Renal pelvis (tissue), 4 donors: ENCODE results near the gene PIBF1. TPM values are rescaled to one million over a fixed set of nuclear protein-coding genes. Genes with fewer than 3 reads are reported as not detected.
"Not testable (repeated sequence)": the region's sequence is repeated elsewhere in the genome, so short reads cannot be mapped to it uniquely, and the experiment has no call there.

Experiments
- DNase-seq: peaks from one replicate; pipeline ENCODE4 v3.0.0-alpha.2; 2013
- polyA plus RNA-seq, 3 donors: library from polyadenylated mRNA; unstranded; fragments of 120-200 nt; gene quantifications; one replicate each; pipeline ENCODE4 v1.2.1, GENCODE V29; 2013; ENCODE audit not compliant: insufficient read length in 3 of 3

The PIBF1 gene
- polyA plus RNA-seq, 3 donors: 31.5 to 38.2 (median 38.1) TPM

- DNase-seq: no peak
These were observed 109.5 kb downstream of the PIBF1 start for GRCh38 chr13:72891423-72891822.

GRCh38 chr13:72896869-72897268 is 114.9 kb downstream of the PIBF1 start:
- no peak for DNase-seq

- not testable (repeated sequence) for DNase-seq
These were observed 119.6 kb downstream of the PIBF1 start for GRCh38 chr13:72901546-72901945.

- no peak for DNase-seq
These were observed 126.5 kb downstream of the PIBF1 start for GRCh38 chr13:72908416-72908815.

- no peak for DNase-seq
These were observed 130.0 kb downstream of the PIBF1 start for GRCh38 chr13:72911981-72912380.

- DNase-seq: no peak
These were observed 138.2 kb downstream of the PIBF1 start for GRCh38 chr13:72920097-72920496.

- DNase-seq: no peak
These were observed 149.4 kb downstream of the PIBF1 start for GRCh38 chr13:72931311-72931710.

- no peak for DNase-seq
These were observed 150.3 kb downstream of the PIBF1 start for GRCh38 chr13:72932250-72932649.

- DNase-seq: not testable (repeated sequence)
These were observed 164.3 kb downstream of the PIBF1 start for GRCh38 chr13:72946267-72946666.

- no peak for DNase-seq
These were observed 170.7 kb downstream of the PIBF1 start for GRCh38 chr13:72952529-72953141.

- no peak for DNase-seq
These were observed 171.5 kb downstream of the PIBF1 start for GRCh38 chr13:72953391-72953965.

- DNase-seq: no peak
These were observed 177.7 kb downstream of the PIBF1 start for GRCh38 chr13:72959643-72960042.

GRCh38 chr13:72960114-72960513 is 178.2 kb downstream of the PIBF1 start:
- DNase-seq: no peak

- peak; percentile 50 for DNase-seq
These were observed 178.6 kb downstream of the PIBF1 start for GRCh38 chr13:72960541-72960940.

GRCh38 chr13:72963762-72964161 is 181.8 kb downstream of the PIBF1 start:
- DNase-seq: no peak

- DNase-seq: no peak
These were observed 188.5 kb downstream of the PIBF1 start for GRCh38 chr13:72970301-72970880.

- DNase-seq: no peak
These were observed 189.0 kb downstream of the PIBF1 start for GRCh38 chr13:72970956-72971355.

GRCh38 chr13:72973234-72973633 is 191.3 kb downstream of the PIBF1 start:
- no peak for DNase-seq

- DNase-seq: peak; percentile 24
These were observed 201.3 kb downstream of the PIBF1 start for GRCh38 chr13:72983085-72983768.

- no peak for DNase-seq
These were observed 203.7 kb downstream of the PIBF1 start for GRCh38 chr13:72985610-72986009.

- no peak for DNase-seq
These were observed 204.3 kb downstream of the PIBF1 start for GRCh38 chr13:72986197-72986596.

- DNase-seq: no peak
These were observed 209.0 kb downstream of the PIBF1 start for GRCh38 chr13:72990953-72991352.

GRCh38 chr13:72998012-72998411 is 216.1 kb downstream of the PIBF1 start:
- no peak for DNase-seq
